ENCODE results near the gene PRKN. TPM values are rescaled to one million over a fixed set of nuclear protein-coding genes. Genes with fewer than 3 reads are reported as not detected.
"Not testable (repeated sequence)": the region's sequence is repeated elsewhere in the genome, so short reads cannot be mapped to it uniquely, and the experiment has no call there.

PRKN gene
- total RNA-seq, 1 donor from 2014 or later, result 0.93 TPM

DNA sequence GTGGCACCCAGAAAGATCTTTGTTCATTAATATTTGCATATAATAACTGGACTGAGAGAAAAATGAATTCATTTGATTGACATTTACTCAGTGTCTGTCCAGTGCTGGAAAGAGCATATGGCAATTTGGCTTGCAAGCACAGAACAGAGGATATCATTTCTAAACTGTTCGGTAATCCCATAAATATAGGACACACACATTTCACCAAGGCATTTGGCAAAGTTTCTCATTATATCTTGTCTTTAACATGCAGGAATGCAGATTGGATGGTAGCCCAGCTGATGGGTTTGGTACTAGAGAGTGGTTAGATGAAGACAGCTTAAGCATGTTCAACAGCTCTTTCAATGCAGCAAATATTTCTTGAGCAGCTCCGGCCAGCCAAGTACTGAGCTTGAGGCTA is 259.2 kb downstream of the PRKN start:
- no peak for DNase-seq (ENCODE audit: extremely low read depth, low read depth, low spot score)

DNA sequence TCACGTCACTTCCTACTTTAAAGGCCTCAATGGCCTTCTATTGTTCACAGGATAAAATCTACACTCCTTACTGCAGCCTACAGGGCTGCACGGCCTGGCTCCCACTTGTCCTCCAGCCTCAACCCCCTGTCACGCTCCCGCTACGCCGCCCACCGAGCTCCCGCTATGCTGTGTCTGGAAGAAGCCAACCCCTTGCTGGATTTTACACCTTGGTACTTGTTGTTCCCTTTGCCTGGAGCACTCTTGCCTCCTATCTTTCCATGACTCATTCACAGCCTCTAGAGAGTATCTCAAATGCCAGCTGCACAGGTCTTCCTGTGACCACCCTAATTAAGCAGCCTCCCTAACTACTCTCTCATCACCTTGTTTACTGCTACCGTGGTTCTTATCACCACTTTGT is 259.9 kb downstream of the PRKN start:
- DNase-seq (ENCODE audit: extremely low read depth, low read depth, low spot score), result no peak

DNA sequence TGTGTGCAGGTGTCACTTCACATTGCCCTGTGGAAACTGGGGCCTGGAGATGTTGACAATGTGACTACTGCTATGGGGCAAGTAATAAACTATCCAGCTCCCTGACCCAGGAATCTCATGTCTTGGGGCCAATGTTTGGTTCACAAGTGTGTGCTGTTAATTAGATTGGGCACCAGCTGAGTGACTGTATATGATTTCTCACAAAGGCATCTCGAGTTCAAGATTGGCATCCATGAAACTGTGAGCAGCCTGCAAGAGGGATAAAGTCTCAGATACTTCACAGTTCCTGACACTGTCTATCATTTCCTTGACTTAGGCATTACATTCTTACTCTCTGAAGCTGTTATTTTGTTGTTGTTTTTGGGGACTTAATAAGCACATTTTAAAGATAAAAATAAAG is 264.0 kb downstream of the PRKN start:
- no peak for DNase-seq (ENCODE audit: extremely low read depth, low read depth, low spot score)

DNA sequence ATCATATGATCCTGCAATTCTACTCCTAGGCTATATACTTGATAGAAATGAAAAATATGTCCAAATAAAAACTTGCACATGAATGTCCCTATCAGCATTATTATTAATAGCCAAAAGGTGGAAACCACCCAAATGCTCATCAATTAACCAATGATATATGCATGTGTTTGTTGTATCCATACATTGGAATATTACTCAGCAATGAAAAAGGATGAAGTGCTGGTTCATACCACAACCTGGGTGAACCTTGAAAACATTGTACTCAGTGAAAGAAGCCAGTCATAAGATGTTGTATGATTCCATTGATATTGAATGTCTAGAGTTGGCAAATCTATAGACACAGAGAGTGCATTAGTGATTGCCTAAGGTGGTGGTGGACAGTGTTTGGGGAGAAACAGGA is 267.6 kb downstream of the PRKN start:
- DNase-seq (ENCODE audit: extremely low read depth, low read depth, low spot score), result no peak

DNA sequence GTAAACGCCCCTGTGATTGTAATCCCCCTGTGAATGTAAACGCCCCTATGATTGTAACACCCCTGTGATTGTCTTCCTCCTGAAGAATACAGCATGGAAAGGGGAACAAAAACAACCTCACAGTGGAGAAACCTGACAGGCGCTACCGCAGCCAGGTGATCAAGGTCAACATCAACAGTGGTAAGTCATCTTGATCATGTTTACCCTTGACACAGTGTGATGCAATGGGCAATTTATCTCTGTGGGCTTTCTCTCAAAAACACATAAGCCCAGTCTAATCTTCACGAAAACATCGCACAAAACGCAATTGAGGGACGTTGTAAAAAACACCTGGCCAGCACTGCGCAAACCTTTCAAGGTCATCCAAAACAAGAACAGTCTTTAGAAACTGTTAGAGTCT is 277.2 kb downstream of the PRKN start:
- DNase-seq (ENCODE audit: extremely low read depth, low read depth, low spot score), result no peak

DNA sequence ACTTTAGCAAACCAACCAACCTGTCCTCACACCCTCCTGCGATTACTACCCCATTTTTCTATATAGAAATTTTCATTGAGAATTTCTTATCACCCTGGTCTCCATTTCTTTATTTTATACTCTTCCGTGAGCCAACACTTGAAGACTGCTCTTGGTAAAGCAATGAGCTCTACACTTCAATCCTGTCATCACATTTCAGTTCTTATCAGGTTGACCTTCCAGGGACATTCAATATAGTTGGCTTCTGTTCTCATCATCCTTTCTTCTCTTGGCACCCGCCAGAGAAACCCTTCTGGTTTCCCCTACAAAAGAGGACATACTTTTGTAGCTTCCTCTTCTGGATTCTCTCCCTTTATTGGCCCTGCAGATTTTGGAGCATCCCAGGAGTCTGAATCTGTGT is 279.3 kb downstream of the PRKN start:
- no peak for DNase-seq (ENCODE audit: extremely low read depth, low read depth, low spot score)

DNA sequence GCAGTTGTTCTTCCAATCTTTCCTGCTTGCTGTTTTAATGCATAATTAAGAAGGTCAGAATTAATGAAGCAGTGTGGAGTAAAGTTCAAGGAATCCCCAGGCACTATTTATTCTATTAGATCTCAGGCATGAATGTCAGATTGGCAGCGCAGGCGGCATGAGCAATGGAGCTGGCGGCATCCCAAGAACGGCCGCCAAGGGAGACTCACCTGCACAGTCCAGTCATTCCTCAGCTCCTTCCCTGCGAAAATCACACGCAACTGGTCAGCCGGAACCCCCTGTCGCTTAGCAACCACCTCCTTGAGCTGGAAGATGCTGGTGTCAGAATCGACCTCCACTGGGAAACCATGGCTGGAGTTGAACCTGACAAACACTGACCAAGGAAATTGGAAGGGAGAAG is 284.5 kb downstream of the PRKN start:
- DNase-seq (ENCODE audit: extremely low read depth, low read depth, low spot score), result no peak

DNA sequence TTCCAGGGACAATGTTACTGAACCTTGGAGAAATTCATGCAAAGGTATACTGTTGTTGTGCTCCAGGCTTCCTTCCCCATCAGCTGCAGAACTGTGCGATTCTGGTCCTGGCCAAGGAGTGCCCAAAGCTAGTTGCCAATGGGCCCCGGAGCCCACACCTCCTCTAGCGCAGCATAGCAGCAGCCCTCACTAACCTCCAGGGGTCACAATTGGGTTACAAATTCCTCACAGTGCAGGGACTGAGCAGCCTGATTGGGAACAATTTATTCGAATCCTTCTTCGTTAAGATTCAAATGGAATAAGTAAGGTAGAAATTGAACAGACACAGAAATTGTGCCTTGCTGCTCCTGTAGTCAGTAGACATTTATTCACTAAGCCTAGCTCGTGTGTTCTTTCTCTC is 284.9 kb downstream of the PRKN start:
- no peak for DNase-seq (ENCODE audit: extremely low read depth, low read depth, low spot score)

DNA sequence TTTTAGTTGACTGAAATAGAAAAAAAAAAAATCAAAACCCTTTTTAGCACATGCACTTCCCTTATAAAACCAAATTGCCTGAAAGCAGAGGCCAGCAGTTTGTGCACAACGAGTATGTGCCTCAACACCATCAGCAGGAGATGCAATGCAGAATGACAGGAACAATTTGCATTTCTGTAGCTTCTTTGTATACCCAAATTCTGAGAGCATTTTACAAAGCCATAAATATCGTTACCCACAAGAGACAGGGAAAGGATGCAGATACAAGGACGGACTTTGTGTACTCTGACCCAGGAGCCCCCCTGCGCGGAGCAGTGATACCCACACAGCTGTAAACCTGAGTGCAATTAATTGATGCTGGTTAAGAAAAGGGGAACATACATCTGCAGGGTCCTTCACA is 285.6 kb downstream of the PRKN start:
- no peak for DNase-seq (ENCODE audit: extremely low read depth, low read depth, low spot score)

DNA sequence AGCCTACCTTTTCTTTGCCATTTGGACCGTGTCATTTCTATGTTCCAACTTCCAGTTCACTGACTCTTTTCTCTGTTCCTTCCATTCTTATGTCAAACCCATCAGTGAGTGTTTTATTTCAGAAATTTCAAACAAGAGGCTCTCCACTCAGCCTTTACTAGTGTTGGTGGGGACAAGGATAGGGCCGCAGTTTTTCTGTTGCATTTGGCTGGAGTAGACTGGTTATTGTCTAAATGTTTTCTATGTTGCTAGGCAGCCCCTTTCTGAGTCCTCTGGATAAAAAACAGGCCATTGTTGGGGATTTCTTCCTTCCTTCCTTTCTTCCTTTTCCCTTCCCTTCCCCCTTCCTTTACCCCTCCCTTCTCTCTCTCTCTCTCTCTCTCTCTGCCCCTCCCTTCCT is 288.6 kb downstream of the PRKN start:
- no peak for DNase-seq (ENCODE audit: extremely low read depth, low read depth, low spot score)

DNA sequence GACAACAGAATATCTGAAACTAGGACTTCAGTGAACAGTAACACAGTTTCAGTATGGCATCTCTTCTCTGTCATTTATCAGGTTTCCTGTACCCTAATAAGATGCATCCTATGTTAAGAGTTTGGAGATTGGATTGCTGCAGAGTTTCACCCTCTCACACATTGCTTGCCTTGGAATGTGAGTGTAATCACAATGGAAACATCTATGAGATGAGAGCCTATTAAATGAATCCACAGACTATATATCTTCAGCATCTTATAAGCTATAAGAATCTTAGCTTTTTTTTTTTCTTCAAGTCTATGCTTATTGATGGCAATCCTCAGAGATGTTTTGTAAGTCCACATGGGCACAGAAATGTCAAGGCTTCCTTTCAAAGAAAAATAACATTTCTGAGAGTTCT is 292.5 kb downstream of the PRKN start:
- DNase-seq (ENCODE audit: extremely low read depth, low read depth, low spot score), result no peak

DNA sequence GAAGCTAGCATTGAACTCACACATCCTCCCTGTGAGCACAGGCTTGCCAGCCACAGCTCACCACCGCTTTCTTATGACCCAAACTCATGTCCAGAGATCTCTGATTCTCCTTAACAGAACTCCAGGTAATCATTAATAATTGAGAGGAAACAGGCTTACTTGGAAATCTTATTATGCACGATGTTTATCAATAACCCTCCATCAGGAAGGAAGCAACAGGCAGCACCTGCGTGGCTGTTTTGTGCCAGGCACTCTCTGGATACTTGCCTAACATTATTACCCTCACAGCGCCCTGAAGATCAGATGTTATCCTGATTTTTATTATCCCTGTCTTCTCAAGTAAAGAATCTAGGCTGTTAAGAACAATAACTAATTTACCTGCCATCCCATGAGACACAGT is 306.6 kb downstream of the PRKN start:
- no peak for DNase-seq (ENCODE audit: extremely low read depth, low read depth, low spot score)

DNA sequence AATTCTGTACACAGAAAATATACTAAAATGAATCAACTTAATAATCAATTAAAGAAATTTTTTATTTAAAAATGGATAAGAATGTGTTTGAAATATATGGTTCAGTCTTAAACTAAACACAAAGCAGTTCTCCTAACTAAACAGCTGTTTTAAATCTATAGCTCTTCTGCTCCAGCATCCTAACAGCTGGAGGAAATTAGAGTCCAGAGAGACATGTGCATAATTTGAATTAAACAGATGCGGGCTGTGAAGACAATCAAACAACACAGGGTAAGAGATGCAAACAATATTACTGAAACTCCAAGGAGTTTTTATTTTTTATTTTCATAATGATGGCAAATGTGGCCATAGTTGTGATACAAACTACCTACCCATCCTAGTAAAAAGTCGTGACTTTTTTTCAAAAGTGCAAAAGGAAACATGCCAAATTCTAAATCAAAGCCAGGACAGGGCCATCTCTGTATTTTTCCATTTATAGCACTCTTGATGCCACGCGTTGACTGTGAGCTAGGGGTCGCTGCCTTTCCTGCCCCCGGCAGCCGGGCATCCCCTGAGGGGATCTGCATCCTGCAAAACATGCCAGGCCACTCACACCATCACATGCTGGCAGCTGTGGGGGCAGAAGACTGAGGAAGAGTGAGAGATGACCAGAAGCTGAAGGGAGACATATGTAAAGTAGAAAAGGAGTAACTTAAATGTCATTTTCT is 310.6 kb downstream of the PRKN start:
- no peak for DNase-seq (ENCODE audit: extremely low read depth, low read depth, low spot score)

DNA sequence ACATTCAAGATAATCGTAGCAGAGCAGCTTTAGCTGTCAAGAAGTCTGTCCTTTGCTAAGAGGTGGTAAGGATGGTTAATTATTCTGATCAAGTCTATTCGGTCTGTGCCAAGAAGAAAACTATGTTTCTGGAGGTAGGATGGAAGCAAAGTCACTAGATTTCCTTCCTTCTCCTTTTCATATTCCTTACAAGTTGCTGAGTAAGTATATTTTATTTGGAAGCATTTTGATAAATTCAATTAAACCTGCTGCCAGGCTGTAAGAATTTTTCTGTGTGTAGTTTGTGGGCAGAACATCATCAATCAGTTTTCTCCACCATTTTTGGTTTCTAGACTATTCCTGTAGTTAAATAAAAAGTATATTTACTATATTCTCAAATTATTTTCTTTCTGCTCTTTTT is 311.3 kb downstream of the PRKN start:
- no peak for DNase-seq (ENCODE audit: extremely low read depth, low read depth, low spot score)

DNA sequence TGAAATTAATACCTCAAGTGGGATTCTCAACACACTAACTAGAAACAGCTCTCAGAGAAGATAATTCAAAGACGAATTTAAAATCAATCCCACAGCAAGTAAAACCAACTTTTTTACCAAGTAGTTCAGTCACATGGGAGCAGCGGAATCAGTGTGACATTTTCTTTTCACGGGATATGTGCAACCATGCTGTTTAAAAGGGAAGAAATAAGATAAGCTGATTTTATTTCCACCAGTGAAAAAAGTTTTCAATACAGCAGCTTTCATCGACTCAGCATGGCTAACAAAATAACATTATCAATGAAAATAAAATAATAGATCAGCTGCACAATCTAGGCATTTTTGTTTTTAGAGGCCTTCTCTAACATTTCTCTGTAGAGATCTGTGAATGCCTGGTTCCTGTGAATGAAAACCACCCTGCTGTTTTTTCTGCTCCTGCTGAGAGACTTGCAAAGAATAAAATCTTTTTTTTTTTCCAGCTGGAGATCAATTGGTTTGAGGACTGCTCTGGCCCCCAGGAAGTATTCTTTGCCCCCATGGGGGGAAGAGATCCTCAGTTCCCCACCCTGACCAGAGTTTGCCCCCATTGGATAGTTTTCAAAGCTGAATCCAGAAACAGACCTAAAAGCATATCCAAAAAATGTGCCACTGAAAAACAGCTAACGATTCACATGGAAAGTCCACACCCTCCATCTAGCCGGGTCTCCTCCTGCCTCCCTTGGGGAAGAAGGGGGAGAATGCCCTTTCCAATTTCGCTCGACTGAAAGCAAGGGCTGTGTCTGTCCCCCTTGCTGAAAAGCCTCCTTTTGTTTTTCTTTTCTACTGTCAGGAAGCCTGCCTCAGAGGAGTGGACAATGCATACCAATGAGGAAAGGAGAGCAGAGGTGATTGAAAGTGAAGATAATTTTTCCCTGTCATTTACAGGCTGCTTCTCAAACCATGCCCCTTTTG is 317.6 kb downstream of the PRKN start:
- DNase-seq (ENCODE audit: extremely low read depth, low read depth, low spot score), result no peak

DNA sequence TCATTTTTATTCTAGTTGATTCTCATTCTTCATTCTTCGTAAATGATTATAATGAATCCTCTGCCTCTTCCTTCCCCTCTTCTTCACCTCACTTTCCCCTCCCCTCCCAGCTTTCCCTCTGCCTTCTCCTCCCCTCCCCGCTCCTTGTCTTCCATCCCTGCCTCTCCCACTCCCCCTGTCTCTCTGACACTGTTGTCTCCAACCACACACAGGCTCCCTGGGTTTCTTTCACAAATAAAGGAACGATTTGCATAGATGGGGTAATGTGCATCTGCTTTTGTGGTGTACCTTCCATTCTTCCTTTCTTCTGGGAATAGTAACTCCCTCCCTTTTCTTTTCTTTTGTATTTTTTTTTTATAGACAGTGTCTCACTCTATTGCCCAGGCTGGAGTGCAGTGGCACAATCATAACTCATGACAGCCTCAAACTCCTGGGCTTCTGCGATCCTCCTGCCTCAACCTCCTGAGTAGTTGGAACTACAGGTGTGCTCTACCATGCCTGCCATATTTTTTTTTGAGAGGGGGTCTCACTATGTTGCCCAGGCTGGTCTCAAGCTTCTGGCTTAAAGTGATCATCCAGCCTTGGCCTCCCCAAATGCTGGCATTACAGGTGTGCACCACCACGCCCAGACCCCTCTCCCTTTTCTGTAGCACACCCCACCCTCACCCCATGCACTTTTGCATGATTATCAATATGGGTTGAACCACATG is 318.6 kb downstream of the PRKN start:
- DNase-seq (ENCODE audit: extremely low read depth, low read depth, low spot score), result no peak

DNA sequence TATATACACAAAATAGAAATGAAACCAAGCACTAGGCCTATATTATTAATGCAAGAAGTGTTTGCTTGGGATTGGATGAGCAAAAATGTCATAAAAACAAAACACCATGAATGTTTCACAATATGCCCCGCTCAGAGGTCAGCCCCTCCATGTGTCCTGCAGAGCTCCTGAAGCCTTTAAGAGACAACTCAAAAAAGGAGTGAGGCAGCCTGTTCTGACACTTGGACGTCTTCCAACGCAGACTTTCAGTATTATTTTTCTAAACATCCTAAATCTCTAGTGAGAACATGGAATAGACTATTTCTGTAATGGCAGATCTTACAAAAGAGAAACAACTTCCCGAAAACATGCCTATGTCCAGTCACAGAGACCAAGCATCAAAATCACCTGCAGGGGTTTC is 322.6 kb downstream of the PRKN start:
- DNase-seq (ENCODE audit: extremely low read depth, low read depth, low spot score), result no peak

DNA sequence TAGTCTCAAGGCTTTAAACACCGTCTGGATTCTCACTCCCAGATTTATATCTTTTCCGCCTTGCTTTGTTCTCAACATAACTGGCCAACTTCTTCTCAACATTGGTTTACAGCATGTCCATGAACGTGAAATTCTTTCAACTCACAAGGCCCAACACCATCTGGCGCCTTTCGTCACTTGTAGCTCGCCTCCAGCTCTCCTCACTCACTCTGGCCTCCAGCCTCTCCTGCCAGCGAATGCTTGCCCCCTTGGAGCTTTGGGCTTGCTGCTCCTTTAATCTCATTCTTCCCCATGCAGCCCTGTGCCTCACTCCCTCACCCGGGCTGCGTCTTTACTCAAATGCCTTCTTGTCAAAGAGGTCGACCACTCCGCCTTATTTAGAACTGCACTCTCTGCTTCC is 324.5 kb downstream of the PRKN start:
- no peak for DNase-seq (ENCODE audit: extremely low read depth, low read depth, low spot score)

DNA sequence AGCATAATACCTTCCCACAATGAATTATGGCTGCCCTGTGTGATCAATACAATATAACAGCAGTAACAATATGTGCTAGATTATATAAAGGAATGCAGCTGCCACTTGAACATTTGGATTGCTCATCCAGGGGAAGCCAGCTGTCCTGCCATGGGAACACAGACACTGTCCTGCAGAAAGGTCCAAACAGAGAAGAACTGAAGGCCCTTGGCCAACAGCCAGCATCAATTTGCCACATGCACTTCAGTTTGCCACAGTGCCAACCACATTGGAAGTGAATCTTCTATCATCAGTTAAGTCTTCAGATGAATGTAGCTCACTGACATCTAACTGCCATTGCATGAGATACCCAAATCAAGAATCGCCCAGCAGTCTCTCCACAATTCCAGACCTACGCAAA is 332.4 kb downstream of the PRKN start:
- no peak for DNase-seq (ENCODE audit: extremely low read depth, low read depth, low spot score)

DNA sequence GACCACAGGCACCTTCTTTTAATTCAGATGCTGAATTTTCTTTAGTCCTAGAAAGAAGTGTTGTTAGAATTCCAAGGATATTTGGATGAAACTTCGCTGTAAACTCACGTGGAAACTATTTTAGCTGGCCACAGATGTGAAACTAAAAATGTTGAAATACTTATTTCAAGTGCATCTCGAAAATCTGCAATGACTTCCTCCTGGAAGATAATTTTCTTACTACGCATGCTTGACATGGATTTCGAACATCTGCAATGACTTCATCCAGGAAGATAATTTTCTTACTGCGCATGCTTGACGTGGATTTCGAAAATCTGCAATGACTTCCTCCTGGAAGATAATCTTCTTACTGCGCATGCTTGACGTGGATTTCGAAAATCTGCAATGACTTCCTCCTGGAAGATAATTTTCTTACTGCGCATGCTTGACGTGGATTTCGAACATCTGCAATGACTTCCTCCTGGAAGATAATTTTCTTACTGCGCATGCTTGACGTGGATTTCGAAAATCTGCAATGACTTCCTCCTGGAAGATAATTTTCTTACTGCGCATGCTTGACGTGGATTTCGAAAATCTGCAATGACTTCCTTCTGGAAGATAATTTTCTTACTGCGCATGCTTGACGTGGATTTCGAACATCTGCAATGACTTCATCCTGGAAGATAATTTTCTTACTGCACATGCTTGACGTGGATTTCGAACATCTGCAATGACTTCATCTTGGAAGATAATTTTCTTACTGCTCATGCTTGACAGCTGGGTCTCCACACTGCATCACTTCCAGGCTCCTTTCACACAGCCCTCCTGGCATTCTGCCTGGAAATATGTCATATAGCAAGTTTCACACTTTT is 336.4 kb downstream of the PRKN start:
- not testable (repeated sequence) for DNase-seq (ENCODE audit: extremely low read depth, low read depth, low spot score)

Data from glomerular endothelial cell (primary cell).